ENCODE results near the gene CORO2B. TPM values are rescaled to one million over a fixed set of nuclear protein-coding genes. Genes with fewer than 3 reads are reported as not detected.

CORO2B gene
- total RNA-seq, 1 donor from 2014 or later = 3.9 TPM

DNA sequence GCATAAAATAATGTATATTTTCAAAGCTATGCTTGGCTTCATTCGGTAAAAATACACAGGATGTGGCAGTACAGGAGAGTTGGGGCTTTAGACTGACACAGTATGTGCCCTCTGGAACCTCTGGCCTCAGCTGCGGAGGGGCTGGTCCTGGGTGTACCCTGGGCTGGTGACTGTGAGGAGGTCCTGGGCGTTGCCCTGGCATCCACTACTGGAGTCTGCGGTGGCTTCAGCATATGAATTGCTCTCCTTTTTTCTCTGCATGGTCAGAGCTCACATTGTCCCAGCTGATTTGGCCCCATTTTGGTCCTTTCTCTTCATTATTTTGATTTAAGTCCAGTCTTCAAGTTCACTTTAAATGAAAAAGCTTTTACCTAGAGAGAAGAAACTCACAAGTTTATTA lies 40.5 kb upstream of the CORO2B start:
- TF ChIP-seq, protein P1, sequence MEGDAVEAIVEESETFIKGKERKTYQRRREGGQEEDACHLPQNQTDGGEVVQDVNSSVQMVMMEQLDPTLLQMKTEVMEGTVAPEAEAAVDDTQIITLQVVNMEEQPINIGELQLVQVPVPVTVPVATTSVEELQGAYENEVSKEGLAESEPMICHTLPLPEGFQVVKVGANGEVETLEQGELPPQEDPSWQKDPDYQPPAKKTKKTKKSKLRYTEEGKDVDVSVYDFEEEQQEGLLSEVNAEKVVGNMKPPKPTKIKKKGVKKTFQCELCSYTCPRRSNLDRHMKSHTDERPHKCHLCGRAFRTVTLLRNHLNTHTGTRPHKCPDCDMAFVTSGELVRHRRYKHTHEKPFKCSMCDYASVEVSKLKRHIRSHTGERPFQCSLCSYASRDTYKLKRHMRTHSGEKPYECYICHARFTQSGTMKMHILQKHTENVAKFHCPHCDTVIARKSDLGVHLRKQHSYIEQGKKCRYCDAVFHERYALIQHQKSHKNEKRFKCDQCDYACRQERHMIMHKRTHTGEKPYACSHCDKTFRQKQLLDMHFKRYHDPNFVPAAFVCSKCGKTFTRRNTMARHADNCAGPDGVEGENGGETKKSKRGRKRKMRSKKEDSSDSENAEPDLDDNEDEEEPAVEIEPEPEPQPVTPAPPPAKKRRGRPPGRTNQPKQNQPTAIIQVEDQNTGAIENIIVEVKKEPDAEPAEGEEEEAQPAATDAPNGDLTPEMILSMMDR (conservative IDR thresholded peaks at IDR 0.05) = no peak
- H3K9me3 Mint-ChIP-seq = no peaks in the 10 kb centered on the region
- no peak for DNase-seq (ENCODE audit: extremely low spot score, unreplicated experiment)
- no peaks in the 10 kb centered on the region for H3K36me3 Mint-ChIP-seq
- H3K27me3 Mint-ChIP-seq = peaks cover 4% of the 10 kb centered on the region
- H3K4me3 Mint-ChIP-seq = no peak overlapping the region
- H3K4me1 Mint-ChIP-seq (ENCODE audit: unreplicated experiment) = no peaks in the 10 kb centered on the region
- H3K27ac Mint-ChIP-seq = no peak overlapping the region

DNA sequence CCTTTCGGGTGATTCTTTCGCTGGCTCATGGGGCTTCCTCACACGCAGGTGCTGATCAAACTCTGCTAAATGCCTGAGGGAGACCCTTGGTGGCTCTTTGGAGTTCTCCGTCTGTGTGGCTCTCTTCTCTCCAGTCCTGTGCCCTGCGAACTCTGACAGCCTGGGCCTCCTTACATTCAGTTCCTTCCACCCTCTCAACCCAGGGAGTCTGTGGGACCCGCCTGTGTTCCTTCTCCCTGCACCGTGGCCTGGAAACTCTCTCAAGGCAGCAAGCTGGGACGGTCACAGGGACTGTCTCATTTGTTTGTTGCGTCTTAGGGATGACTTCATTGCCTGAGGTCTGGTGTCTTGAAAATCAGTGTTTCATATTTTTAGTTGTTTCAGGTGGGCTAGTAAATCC lies 37.0 kb upstream of the CORO2B start:
- peaks cover 4% of the 10 kb centered on the region for H3K27me3 Mint-ChIP-seq
- H3K36me3 Mint-ChIP-seq = no peaks in the 10 kb centered on the region
- H3K4me3 Mint-ChIP-seq = no peak overlapping the region
- H3K4me1 Mint-ChIP-seq (ENCODE audit: unreplicated experiment) = no peaks in the 10 kb centered on the region
- DNase-seq (ENCODE audit: extremely low spot score, unreplicated experiment) = no peak
- TF ChIP-seq, protein P1 (conservative IDR thresholded peaks at IDR 0.05) = no peak
- H3K9me3 Mint-ChIP-seq = peaks cover 5% of the 10 kb centered on the region
- H3K27ac Mint-ChIP-seq = no peak overlapping the region

DNA sequence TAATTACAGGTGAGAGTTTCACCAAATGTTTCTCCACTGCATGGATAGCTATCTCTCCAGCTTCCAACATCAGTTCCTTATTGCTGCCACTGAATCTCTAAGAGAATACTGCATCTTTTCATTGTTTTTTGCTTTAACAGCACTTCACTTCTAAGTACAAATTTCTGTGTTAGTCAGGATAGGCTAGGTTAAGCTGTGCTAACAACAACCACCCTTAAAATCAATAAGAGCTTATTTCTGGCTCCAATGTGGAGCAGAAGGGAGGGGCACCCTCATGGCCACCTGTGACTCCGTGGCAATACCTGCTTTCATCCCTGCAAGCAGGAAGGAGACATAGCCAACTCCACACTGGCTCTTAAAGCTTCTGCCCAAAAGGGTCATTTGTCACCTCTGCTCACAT lies 36.4 kb upstream of the CORO2B start:
- H3K4me1 Mint-ChIP-seq (ENCODE audit: unreplicated experiment) = no peaks in the 10 kb centered on the region
- H3K4me3 Mint-ChIP-seq = no peak overlapping the region
- TF ChIP-seq, protein P1 (conservative IDR thresholded peaks at IDR 0.05) = no peak
- DNase-seq (ENCODE audit: extremely low spot score, unreplicated experiment) = no peak
- peaks cover 5% of the 10 kb centered on the region for H3K9me3 Mint-ChIP-seq
- no peaks in the 10 kb centered on the region for H3K36me3 Mint-ChIP-seq
- H3K27me3 Mint-ChIP-seq = peaks cover 4% of the 10 kb centered on the region
- H3K27ac Mint-ChIP-seq = no peak overlapping the region

DNA sequence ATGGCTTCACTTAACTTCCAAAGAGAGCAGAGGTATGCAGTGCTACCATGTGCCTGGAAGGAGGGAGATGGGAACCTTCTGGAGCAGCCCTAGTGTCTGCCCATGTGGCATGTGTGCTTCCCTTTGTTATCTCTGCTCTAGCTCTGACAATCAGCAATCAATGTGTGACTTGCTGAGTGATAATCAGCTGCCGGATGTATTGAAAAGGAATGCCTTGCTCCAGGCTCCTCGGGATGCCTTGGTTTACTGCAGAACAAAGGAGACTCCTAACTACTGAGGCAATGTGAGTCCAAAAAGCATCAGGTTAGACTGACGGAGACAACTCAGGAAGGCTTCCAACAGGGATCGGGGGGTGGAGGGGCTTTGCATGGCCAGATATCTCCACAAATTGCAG lies 36.0 kb upstream of the CORO2B start:
- DNase-seq (ENCODE audit: extremely low spot score, unreplicated experiment) = no peak
- TF ChIP-seq, protein P1 (conservative IDR thresholded peaks at IDR 0.05) = no peak
- no peaks in the 10 kb centered on the region for H3K4me1 Mint-ChIP-seq (ENCODE audit: unreplicated experiment)
- no peak overlapping the region for H3K4me3 Mint-ChIP-seq
- peaks cover 5% of the 10 kb centered on the region for H3K9me3 Mint-ChIP-seq
- peaks cover 4% of the 10 kb centered on the region for H3K27me3 Mint-ChIP-seq
- no peaks in the 10 kb centered on the region for H3K36me3 Mint-ChIP-seq
- no peak overlapping the region for H3K27ac Mint-ChIP-seq

DNA sequence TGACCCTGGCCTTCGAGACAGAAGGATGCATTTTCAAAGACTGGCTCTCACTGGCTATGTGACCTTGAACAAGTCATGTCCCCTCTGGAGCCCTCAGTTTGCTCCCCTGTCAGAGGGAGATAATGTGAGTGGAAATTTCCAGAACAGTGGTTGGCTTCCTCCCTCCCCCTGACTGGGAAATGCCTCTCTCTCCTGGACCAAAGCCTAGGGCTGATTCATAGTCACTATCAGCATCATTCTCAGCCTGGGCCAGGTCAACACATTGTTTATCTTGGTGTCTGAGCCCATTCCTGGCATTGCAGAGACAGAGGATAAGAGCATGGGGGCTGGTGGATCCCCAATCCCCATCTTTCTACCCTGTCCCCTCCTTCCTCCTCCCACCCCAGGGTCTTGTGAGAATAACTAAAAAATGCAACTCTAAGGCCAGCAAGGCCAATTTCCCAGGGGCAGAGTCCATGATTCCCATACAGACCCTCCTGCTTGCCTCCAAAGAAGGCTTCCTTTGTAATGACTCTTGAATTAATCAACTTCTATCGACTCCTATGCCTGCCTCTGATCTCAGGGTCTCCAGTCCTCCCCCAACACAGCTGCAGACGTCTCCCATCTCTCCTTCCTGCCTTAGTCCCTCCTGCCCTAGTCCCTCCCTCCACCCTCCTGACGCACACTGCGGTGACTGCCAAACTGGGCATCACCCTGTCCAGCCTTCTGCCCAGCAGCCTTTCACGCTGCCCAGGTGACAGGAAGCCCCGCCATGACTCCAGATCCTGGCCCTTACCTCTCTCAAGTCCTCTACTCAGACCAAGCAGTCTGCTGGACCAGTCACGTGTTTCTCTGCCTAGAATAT lies 35.4 kb upstream of the CORO2B start:
- no peak for DNase-seq (ENCODE audit: extremely low spot score, unreplicated experiment)
- peaks cover 5% of the 10 kb centered on the region for H3K9me3 Mint-ChIP-seq
- H3K27ac Mint-ChIP-seq = no peak overlapping the region
- no peaks in the 10 kb centered on the region for H3K36me3 Mint-ChIP-seq
- no peaks in the 10 kb centered on the region for H3K4me1 Mint-ChIP-seq (ENCODE audit: unreplicated experiment)
- H3K27me3 Mint-ChIP-seq = peaks cover 6% of the 10 kb centered on the region
- TF ChIP-seq, protein P1 (conservative IDR thresholded peaks at IDR 0.05) = no peak
- H3K4me3 Mint-ChIP-seq = no peak overlapping the region

All from type B pancreatic cell (in vitro differentiated cells).